Measurements from ENCODE around the gene FHIT. TPM values are rescaled to one million over a fixed set of nuclear protein-coding genes. Genes with fewer than 3 reads are reported as not detected.

Gene FHIT
- total and polyA plus RNA-seq, 7 donors, result 0.98 to 10.4 (median 4.0) TPM

DNA sequence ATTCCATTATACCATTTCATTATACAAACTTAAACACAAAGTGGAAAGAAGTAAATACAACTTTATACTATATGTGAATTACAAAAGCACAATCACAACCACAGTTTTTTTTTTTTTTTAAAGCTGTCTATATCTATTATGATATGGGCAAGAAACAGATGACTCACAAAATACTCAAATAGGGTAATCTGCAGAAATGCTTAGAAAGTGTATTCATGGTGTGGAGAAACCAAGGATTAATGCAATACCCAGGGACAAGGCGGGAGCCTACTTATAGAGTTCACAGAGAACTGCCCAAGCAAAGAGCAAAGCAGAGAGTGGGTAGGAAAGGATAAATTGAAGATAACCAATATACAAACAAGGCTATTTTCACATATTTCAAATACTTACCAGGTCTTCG, 332.0 kb downstream of the FHIT start:
- WGBS, 3 donors, result 95 to 100% (median 98%) methylated on average over 2 of the region's 2 CpGs
- TF ChIP-seq CTCF (IDR thresholded peaks at IDR 0.05), result no peak
- Histone ChIP-seq H3K4me3 (no peak overlapping the region), H3K27me3 (ENCODE audit: insufficient read depth in 3 of 3, low read length in 2 of 3) (no peaks in the 10 kb centered on the region), H3K9me3 (no peaks in the 10 kb centered on the region), H3K36me3 (ENCODE audit: insufficient read depth in 1 of 2, low read depth in 1 of 2) (no peaks in the 10 kb centered on the region), H3K27ac (no peak overlapping the region), H3K4me1 (no peaks in the 10 kb centered on the region)
- intact Hi-C loops (cut with DNase I), result no loop called here
- DNase-seq (no peak), ATAC-seq (no peak)

GRCh38 chr3:60917141-60917540, 334.1 kb downstream of the FHIT start:
- H3K9me3 ChIP-seq, result no peaks in the 10 kb centered on the region
- no peaks in the 10 kb centered on the region for H3K4me1 ChIP-seq
- no peak overlapping the region for H3K4me3 ChIP-seq
- no peak for TF ChIP-seq CTCF (IDR thresholded peaks at IDR 0.05)
- DNase-seq, result no peak
- H3K27me3 ChIP-seq (ENCODE audit: insufficient read depth in 3 of 3, low read length in 2 of 3), result no peaks in the 10 kb centered on the region
- H3K27ac ChIP-seq, result no peak overlapping the region
- WGBS, 3 donors, result 17 to 25% (median 22%) methylated on average over 1 of the region's 1 CpG
- ATAC-seq, result no peak
- no peaks in the 10 kb centered on the region for H3K36me3 ChIP-seq (ENCODE audit: insufficient read depth in 1 of 2, low read depth in 1 of 2)
- intact Hi-C loops (cut with DNase I), result loop anchor here in 1 of 2 donors (2.0 kb wide), 1 partner anchor 56 kb away; no protein-coding TSS in a partner anchor

DNA sequence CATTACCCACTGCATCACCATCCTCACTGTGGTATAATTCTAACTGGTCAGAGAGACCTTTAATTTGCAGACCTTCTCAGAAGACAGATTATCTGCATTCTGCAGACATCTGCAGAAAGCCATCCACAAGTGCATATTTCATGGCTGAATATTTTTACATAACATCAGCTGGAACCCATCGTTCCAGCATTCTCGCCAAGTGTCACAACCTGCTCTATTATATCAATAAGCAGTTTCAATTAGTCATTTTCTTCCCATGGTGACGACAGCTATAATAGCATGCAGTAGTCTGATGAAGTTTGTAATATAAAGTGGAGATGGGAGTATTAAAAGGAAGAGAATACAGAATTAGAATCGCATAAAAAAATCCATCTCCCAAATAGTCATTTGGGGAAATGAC, 334.7 kb downstream of the FHIT start:
- no peak for DNase-seq
- no peak overlapping the region for H3K27ac ChIP-seq
- H3K36me3 ChIP-seq (ENCODE audit: insufficient read depth in 1 of 2, low read depth in 1 of 2), result no peaks in the 10 kb centered on the region
- TF ChIP-seq CTCF (IDR thresholded peaks at IDR 0.05), result no peak
- H3K27me3 ChIP-seq (ENCODE audit: insufficient read depth in 3 of 3, low read length in 2 of 3), result no peaks in the 10 kb centered on the region
- WGBS, 3 donors, result 43 to 49% (median 47%) methylated on average over 4 of the region's 4 CpGs
- H3K4me3 ChIP-seq, result no peak overlapping the region
- H3K4me1 ChIP-seq, result no peaks in the 10 kb centered on the region
- ATAC-seq, result no peak
- intact Hi-C loops (cut with DNase I), result loop anchor here in 1 of 2 donors (2.0 kb wide), 1 partner anchor 56 kb away; no protein-coding TSS in a partner anchor
- no peaks in the 10 kb centered on the region for H3K9me3 ChIP-seq

- intact Hi-C loops (cut with DNase I), result no loop called here
- Histone ChIP-seq H3K27ac (no peak overlapping the region), H3K27me3 (ENCODE audit: insufficient read depth in 3 of 3, low read length in 2 of 3) (no peaks in the 10 kb centered on the region), H3K9me3 (no peaks in the 10 kb centered on the region), H3K4me1 (no peaks in the 10 kb centered on the region), H3K36me3 (ENCODE audit: insufficient read depth in 1 of 2, low read depth in 1 of 2) (no peaks in the 10 kb centered on the region), H3K4me3 (no peak overlapping the region)
- DNase-seq (no peak), ATAC-seq (no peak)
- no peak for TF ChIP-seq CTCF (IDR thresholded peaks at IDR 0.05)
- 86 to 94% (median 91%) methylated on average over 1 of the region's 1 CpG for WGBS, 3 donors
These were observed 337.8 kb downstream of the FHIT start for GRCh38 chr3:60913474-60913873.

- intact Hi-C loops (cut with DNase I), result no loop called here
- Histone ChIP-seq H3K27me3 (ENCODE audit: insufficient read depth in 3 of 3, low read length in 2 of 3) (no peaks in the 10 kb centered on the region), H3K9me3 (no peaks in the 10 kb centered on the region), H3K36me3 (ENCODE audit: insufficient read depth in 1 of 2, low read depth in 1 of 2) (no peaks in the 10 kb centered on the region), H3K4me1 (no peaks in the 10 kb centered on the region), H3K27ac (no peak overlapping the region), H3K4me3 (no peak overlapping the region)
- DNase-seq, result no peak
- TF ChIP-seq CTCF (IDR thresholded peaks at IDR 0.05), result no peak
- no peak for ATAC-seq
- 58 to 71% (median 60%) methylated on average over 1 of the region's 1 CpG for WGBS, 3 donors
These were observed 338.4 kb downstream of the FHIT start for GRCh38 chr3:60912876-60913275.

Data from psoas muscle (tissue), 8 donors.